ENCODE data around the gene RBMS1.

Gene RBMS1

GRCh38 chr2:160492401-160493226, 993 bp downstream of the RBMS1 start:
- TF ChIP-seq, protein P1, sequence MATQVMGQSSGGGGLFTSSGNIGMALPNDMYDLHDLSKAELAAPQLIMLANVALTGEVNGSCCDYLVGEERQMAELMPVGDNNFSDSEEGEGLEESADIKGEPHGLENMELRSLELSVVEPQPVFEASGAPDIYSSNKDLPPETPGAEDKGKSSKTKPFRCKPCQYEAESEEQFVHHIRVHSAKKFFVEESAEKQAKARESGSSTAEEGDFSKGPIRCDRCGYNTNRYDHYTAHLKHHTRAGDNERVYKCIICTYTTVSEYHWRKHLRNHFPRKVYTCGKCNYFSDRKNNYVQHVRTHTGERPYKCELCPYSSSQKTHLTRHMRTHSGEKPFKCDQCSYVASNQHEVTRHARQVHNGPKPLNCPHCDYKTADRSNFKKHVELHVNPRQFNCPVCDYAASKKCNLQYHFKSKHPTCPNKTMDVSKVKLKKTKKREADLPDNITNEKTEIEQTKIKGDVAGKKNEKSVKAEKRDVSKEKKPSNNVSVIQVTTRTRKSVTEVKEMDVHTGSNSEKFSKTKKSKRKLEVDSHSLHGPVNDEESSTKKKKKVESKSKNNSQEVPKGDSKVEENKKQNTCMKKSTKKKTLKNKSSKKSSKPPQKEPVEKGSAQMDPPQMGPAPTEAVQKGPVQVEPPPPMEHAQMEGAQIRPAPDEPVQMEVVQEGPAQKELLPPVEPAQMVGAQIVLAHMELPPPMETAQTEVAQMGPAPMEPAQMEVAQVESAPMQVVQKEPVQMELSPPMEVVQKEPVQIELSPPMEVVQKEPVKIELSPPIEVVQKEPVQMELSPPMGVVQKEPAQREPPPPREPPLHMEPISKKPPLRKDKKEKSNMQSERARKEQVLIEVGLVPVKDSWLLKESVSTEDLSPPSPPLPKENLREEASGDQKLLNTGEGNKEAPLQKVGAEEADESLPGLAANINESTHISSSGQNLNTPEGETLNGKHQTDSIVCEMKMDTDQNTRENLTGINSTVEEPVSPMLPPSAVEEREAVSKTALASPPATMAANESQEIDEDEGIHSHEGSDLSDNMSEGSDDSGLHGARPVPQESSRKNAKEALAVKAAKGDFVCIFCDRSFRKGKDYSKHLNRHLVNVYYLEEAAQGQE (IDR thresholded peaks at IDR 0.05; ENCODE audit: insufficient read depth in 1 of 2, low read depth in 2 of 2, low read length in 2 of 2): no peak
- TF ChIP-seq SIN3A (IDR thresholded peaks at IDR 0.05; ENCODE audit: borderline replicate concordance, insufficient read depth, low read length) (no peak), POLR2AphosphoS5 (IDR thresholded peaks at IDR 0.05; ENCODE audit: low read depth, low read length) (peak; percentile 64), TAF1 (IDR thresholded peaks at IDR 0.05; ENCODE audit: borderline replicate concordance, insufficient read depth, low read length) (no peak)

GRCh38 chr2:160491911-160492371, 1.7 kb downstream of the RBMS1 start:
- no peak for TF ChIP-seq POLR2AphosphoS5 (IDR thresholded peaks at IDR 0.05; ENCODE audit: low read depth, low read length)
- TF ChIP-seq, protein P1 (IDR thresholded peaks at IDR 0.05; ENCODE audit: insufficient read depth in 1 of 2, low read depth in 2 of 2, low read length in 2 of 2): no peak
- TF ChIP-seq TAF1 (IDR thresholded peaks at IDR 0.05; ENCODE audit: borderline replicate concordance, insufficient read depth, low read length): no peak
- no peak for TF ChIP-seq FOXP2 (optimal IDR thresholded peaks at IDR 0.05; ENCODE audit: borderline replicate concordance, extremely low read depth, extremely low read length, insufficient read depth)
- TF ChIP-seq SIN3A (IDR thresholded peaks at IDR 0.05; ENCODE audit: borderline replicate concordance, insufficient read depth, low read length): no peak

DNA sequence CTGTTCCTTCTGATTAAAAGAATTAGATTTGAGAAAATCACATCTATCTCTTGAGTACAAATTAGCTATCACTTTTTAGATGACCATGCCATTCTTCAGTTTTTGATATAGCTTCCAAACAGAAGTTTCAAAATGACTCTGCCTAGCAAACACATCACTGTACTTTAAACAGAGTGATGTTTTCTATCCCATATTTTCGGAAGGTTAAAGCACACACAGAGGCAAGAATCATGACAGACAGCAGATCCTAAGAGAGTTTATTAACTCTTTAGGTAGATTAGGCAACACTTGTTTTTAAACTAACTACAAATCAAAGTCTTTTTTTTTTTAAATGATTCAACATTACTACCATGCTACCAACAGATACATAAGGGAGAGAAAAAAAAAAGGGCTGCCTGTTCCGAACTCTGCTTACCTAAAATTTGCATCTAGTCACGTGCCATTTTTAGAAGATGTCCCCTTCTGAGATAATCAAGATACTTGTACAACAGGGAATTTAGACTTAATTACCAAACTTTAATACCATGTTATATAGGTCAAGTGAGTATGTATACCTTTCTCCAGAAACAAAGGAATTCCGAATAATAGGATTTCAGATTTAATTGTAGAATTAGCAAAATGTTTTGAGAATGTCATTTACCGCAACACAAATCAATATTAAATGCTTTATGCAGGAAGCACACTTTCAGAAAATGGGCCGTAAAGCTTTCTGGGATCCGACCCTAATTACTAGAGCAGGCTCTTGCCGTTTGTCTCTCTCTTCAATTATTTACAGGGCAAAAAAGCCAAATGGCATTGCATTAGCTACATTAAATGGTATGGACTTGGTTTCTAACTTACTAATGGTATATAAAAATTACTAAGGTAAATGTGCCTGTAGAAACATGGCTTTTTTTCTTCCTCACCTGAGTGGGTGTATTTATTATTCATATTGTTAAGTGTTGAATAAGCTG, 2.6 kb downstream of the RBMS1 start:
- no peak for TF ChIP-seq POLR2AphosphoS5 (IDR thresholded peaks at IDR 0.05; ENCODE audit: low read depth, low read length)
- TF ChIP-seq SIN3A (IDR thresholded peaks at IDR 0.05; ENCODE audit: borderline replicate concordance, insufficient read depth, low read length): no peak
- no peak for TF ChIP-seq FOXP2 (optimal IDR thresholded peaks at IDR 0.05; ENCODE audit: borderline replicate concordance, extremely low read depth, extremely low read length, insufficient read depth)
- TF ChIP-seq, protein P1 (IDR thresholded peaks at IDR 0.05; ENCODE audit: insufficient read depth in 1 of 2, low read depth in 2 of 2, low read length in 2 of 2): no peak
- no peak for TF ChIP-seq TAF1 (IDR thresholded peaks at IDR 0.05; ENCODE audit: borderline replicate concordance, insufficient read depth, low read length)

GRCh38 chr2:160489111-160489510, 4.5 kb downstream of the RBMS1 start:
- TF ChIP-seq TAF1 (IDR thresholded peaks at IDR 0.05; ENCODE audit: borderline replicate concordance, insufficient read depth, low read length): no peak
- no peak for TF ChIP-seq POLR2AphosphoS5 (IDR thresholded peaks at IDR 0.05; ENCODE audit: low read depth, low read length)
- no peak for TF ChIP-seq FOXP2 (optimal IDR thresholded peaks at IDR 0.05; ENCODE audit: borderline replicate concordance, extremely low read depth, extremely low read length, insufficient read depth)
- TF ChIP-seq SIN3A (IDR thresholded peaks at IDR 0.05; ENCODE audit: borderline replicate concordance, insufficient read depth, low read length): no peak
- TF ChIP-seq, protein P1 (IDR thresholded peaks at IDR 0.05; ENCODE audit: insufficient read depth in 1 of 2, low read depth in 2 of 2, low read length in 2 of 2): no peak
